Measurements from ENCODE around the gene ANKRD11. TPM values are rescaled to one million over a fixed set of nuclear protein-coding genes. Genes with fewer than 3 reads are reported as not detected.

The ANKRD11 gene
- total RNA-seq, 2 donors from 2014 or later, result 197 to 251 TPM

- ATAC-seq (no peak), DNase-seq (no peak)
- no peaks in the 10 kb centered on the region for H3K9me3 ChIP-seq (ENCODE audit: control insufficient read depth, low read length, poor library complexity, severe bottlenecking)
- H3K27me3 Mint-ChIP-seq, result no peaks in the 10 kb centered on the region
- H3K4me3 Mint-ChIP-seq, result no peak overlapping the region
- peaks cover 2% of the 10 kb centered on the region for H3K36me3 Mint-ChIP-seq (ENCODE audit: low read depth)
- peaks cover 28% of the 10 kb centered on the region for H3K4me1 Mint-ChIP-seq
- peak overlapping the region; percentile 88 for H3K27ac Mint-ChIP-seq
These were observed 195.1 kb downstream of the ANKRD11 start for GRCh38 chr16:89295071-89295900.

- ATAC-seq, result no peak
- Mint-ChIP-seq H3K4me1 (peaks cover 31% of the 10 kb centered on the region), H3K4me3 (no peak overlapping the region)
These were observed 195.9 kb downstream of the ANKRD11 start for GRCh38 chr16:89294486-89294885.

GRCh38 chr16:89293276-89294143, 196.9 kb downstream of the ANKRD11 start:
- DNase-seq, result no peak
- no peak overlapping the region for H3K27ac Mint-ChIP-seq
- no peaks in the 10 kb centered on the region for H3K27me3 Mint-ChIP-seq
- no peak overlapping the region for H3K4me3 Mint-ChIP-seq
- peaks cover 26% of the 10 kb centered on the region for H3K4me1 Mint-ChIP-seq
- no peak for ATAC-seq
- no peaks in the 10 kb centered on the region for H3K9me3 ChIP-seq (ENCODE audit: control insufficient read depth, low read length, poor library complexity, severe bottlenecking)
- H3K36me3 Mint-ChIP-seq (ENCODE audit: low read depth), result peaks cover 2% of the 10 kb centered on the region

More at GRCh38 chr16:89294486-89294885, 195.9 kb downstream of the ANKRD11 start:
- no peaks in the 10 kb centered on the region for H3K9me3 ChIP-seq (ENCODE audit: control insufficient read depth, low read length, poor library complexity, severe bottlenecking)
- Mint-ChIP-seq H3K27ac (peak overlapping the region; percentile 24), H3K36me3 (ENCODE audit: low read depth) (peaks cover 2% of the 10 kb centered on the region), H3K27me3 (no peaks in the 10 kb centered on the region)
- no peak for DNase-seq

- no peaks in the 10 kb centered on the region for H3K27me3 Mint-ChIP-seq
- no peaks in the 10 kb centered on the region for H3K9me3 ChIP-seq (ENCODE audit: control insufficient read depth, low read length, poor library complexity, severe bottlenecking)
- DNase-seq, result no peak
- H3K27ac Mint-ChIP-seq, result no peak overlapping the region
- no peak for ATAC-seq
- no peak overlapping the region for H3K4me3 Mint-ChIP-seq
- peaks cover 20% of the 10 kb centered on the region for H3K4me1 Mint-ChIP-seq
- peaks cover 1% of the 10 kb centered on the region for H3K36me3 Mint-ChIP-seq (ENCODE audit: low read depth)
These were observed 197.8 kb downstream of the ANKRD11 start for GRCh38 chr16:89292443-89293078.

GRCh38 chr16:89291776-89292175, 198.6 kb downstream of the ANKRD11 start:
- Mint-ChIP-seq H3K27ac (no peak overlapping the region), H3K4me3 (no peak overlapping the region), H3K36me3 (ENCODE audit: low read depth) (peaks cover 4% of the 10 kb centered on the region), H3K4me1 (peaks cover 16% of the 10 kb centered on the region), H3K27me3 (no peaks in the 10 kb centered on the region)
- no peaks in the 10 kb centered on the region for H3K9me3 ChIP-seq (ENCODE audit: control insufficient read depth, low read length, poor library complexity, severe bottlenecking)
- ATAC-seq, result no peak
- DNase-seq, result no peak

GRCh38 chr16:89291363-89291762, 199.0 kb downstream of the ANKRD11 start:
- Mint-ChIP-seq H3K4me1 (peaks cover 12% of the 10 kb centered on the region), H3K27me3 (no peaks in the 10 kb centered on the region), H3K27ac (no peak overlapping the region), H3K4me3 (no peak overlapping the region), H3K36me3 (ENCODE audit: low read depth) (peaks cover 4% of the 10 kb centered on the region)
- H3K9me3 ChIP-seq (ENCODE audit: control insufficient read depth, low read length, poor library complexity, severe bottlenecking), result no peaks in the 10 kb centered on the region
- no peak for DNase-seq
- ATAC-seq, result no peak

GRCh38 chr16:89290887-89291286, 199.5 kb downstream of the ANKRD11 start:
- DNase-seq (no peak), ATAC-seq (no peak)
- H3K9me3 ChIP-seq (ENCODE audit: control insufficient read depth, low read length, poor library complexity, severe bottlenecking), result no peaks in the 10 kb centered on the region
- no peak overlapping the region for H3K4me3 Mint-ChIP-seq
- peak overlapping the region; percentile 68 for H3K27ac Mint-ChIP-seq
- H3K4me1 Mint-ChIP-seq, result peaks cover 8% of the 10 kb centered on the region
- H3K36me3 Mint-ChIP-seq (ENCODE audit: low read depth), result peaks cover 4% of the 10 kb centered on the region
- H3K27me3 Mint-ChIP-seq, result no peaks in the 10 kb centered on the region

GRCh38 chr16:89290472-89290871, 199.9 kb downstream of the ANKRD11 start:
- Mint-ChIP-seq H3K36me3 (ENCODE audit: low read depth) (peaks cover 4% of the 10 kb centered on the region), H3K27me3 (no peaks in the 10 kb centered on the region), H3K4me3 (no peak overlapping the region), H3K4me1 (peaks cover 8% of the 10 kb centered on the region), H3K27ac (peak overlapping the region; percentile 68)
- DNase-seq, result no peak
- H3K9me3 ChIP-seq (ENCODE audit: control insufficient read depth, low read length, poor library complexity, severe bottlenecking), result no peaks in the 10 kb centered on the region
- ATAC-seq, result no peak

- no peaks in the 10 kb centered on the region for H3K27me3 Mint-ChIP-seq
- H3K36me3 Mint-ChIP-seq (ENCODE audit: low read depth), result peaks cover 4% of the 10 kb centered on the region
- H3K27ac Mint-ChIP-seq, result peak overlapping the region; percentile 86
- H3K4me1 Mint-ChIP-seq, result peaks cover 8% of the 10 kb centered on the region
- H3K9me3 ChIP-seq (ENCODE audit: control insufficient read depth, low read length, poor library complexity, severe bottlenecking), result no peaks in the 10 kb centered on the region
- peak; percentile 88 for ATAC-seq
- DNase-seq, result peak; percentile 44 to 63 (median 45)
- H3K4me3 Mint-ChIP-seq, result no peak overlapping the region
These were observed 200.6 kb downstream of the ANKRD11 start for GRCh38 chr16:89289428-89290395.

GRCh38 chr16:89288966-89289365, 201.4 kb downstream of the ANKRD11 start:
- DNase-seq (no peak), ATAC-seq (no peak)
- Mint-ChIP-seq H3K4me1 (peaks cover 8% of the 10 kb centered on the region), H3K4me3 (no peak overlapping the region), H3K27ac (peak overlapping the region; percentile 86), H3K27me3 (no peaks in the 10 kb centered on the region), H3K36me3 (ENCODE audit: low read depth) (peaks cover 4% of the 10 kb centered on the region)
- no peaks in the 10 kb centered on the region for H3K9me3 ChIP-seq (ENCODE audit: control insufficient read depth, low read length, poor library complexity, severe bottlenecking)

GRCh38 chr16:89288577-89288844, 201.8 kb downstream of the ANKRD11 start:
- peaks cover 8% of the 10 kb centered on the region for H3K4me1 Mint-ChIP-seq
- no peaks in the 10 kb centered on the region for H3K9me3 ChIP-seq (ENCODE audit: control insufficient read depth, low read length, poor library complexity, severe bottlenecking)
- no peaks in the 10 kb centered on the region for H3K27me3 Mint-ChIP-seq
- H3K4me3 Mint-ChIP-seq, result no peak overlapping the region
- DNase-seq (no peak), ATAC-seq (no peak)
- peaks cover 4% of the 10 kb centered on the region for H3K36me3 Mint-ChIP-seq (ENCODE audit: low read depth)
- H3K27ac Mint-ChIP-seq, result peak overlapping the region; percentile 37

GRCh38 chr16:89287777-89288576, 202.4 kb downstream of the ANKRD11 start:
- H3K9me3 ChIP-seq (ENCODE audit: control insufficient read depth, low read length, poor library complexity, severe bottlenecking), result no peaks in the 10 kb centered on the region
- Mint-ChIP-seq H3K36me3 (ENCODE audit: low read depth) (peaks cover 4% of the 10 kb centered on the region), H3K4me3 (no peak overlapping the region), H3K4me1 (peaks cover 8% of the 10 kb centered on the region), H3K27ac (peak overlapping the region; percentile 37), H3K27me3 (no peaks in the 10 kb centered on the region)
- ATAC-seq, result no peak
- no peak for DNase-seq
